Peyer's patch (tissue), 4 donors: ENCODE results near the gene PRPH.

Experiments
- CTCF ChIP-seq, 6 experiments: fragments of 450-650 bp in 4 of 6; fragments of 200-600 bp in 2 of 6; sonication (generic) in 1 of 6; IDR thresholded peaks; one replicate each; pipeline ENCODE4 v1.5.1; 2017 to 2019; ENCODE audit warnings: antibody characterized with exemption in 6 of 6, mild to moderate bottlenecking in 3 of 6, moderate library complexity in 1 of 6
- POLR2A ChIP-seq, 2 donors: fragments of 450-650 bp; IDR thresholded peaks; one replicate each; pipeline ENCODE4 v1.5.1; 2017; ENCODE audit warnings: antibody characterized with exemption in 2 of 2, mild to moderate bottlenecking in 2 of 2, moderate library complexity in 2 of 2

- TF ChIP-seq POLR2A (IDR thresholded peaks at IDR 0.05) = no peak
- peak in 2 of 6 experiments; percentile 25 to 31 for TF ChIP-seq CTCF (IDR thresholded peaks at IDR 0.05)
These were observed 3.2 kb downstream of the PRPH start for GRCh38 chr12:49298160-49298559.
